Nephron (organoid): ENCODE results near the gene SEH1L.
"Not testable (repeated sequence)": the region's sequence is repeated elsewhere in the genome, so short reads cannot be mapped to it uniquely, and the experiment has no call there.

Source experiments
- H3K27ac Mint-ChIP-seq, 3 experiments: 2 replicates each; pipeline ENCODE4 v1.8.0; 2020; ENCODE audit warnings: mixed read lengths in 3 of 3, mild to moderate bottlenecking in 2 of 3, moderate library complexity in 1 of 3
- H3K27me3 Mint-ChIP-seq: 2 replicates; pipeline ENCODE4 v1.8.0; 2021; ENCODE audit warnings: low read depth, mild to moderate bottlenecking, moderate library complexity, mixed read lengths
- H3K36me3 Mint-ChIP-seq: 2 replicates; pipeline ENCODE4 v1.8.0; 2020; ENCODE audit warnings: low read depth, mixed read lengths
- H3K4me1 Mint-ChIP-seq: 2 replicates; pipeline ENCODE4 v1.8.0; 2020; ENCODE audit warnings: mixed read lengths
- H3K4me3 Mint-ChIP-seq, 3 experiments: 2 replicates each; pipeline ENCODE4 v1.8.0; 2020; ENCODE audit warnings: mild to moderate bottlenecking in 3 of 3, mixed read lengths in 3 of 3, moderate library complexity in 2 of 3
- H3K9me3 Mint-ChIP-seq: 2 replicates; pipeline ENCODE4 v1.8.0; 2020; ENCODE audit warnings: mixed read lengths
- TF ChIP-seq, protein P1 (sequence below), 3 experiments: fragments of 200-600 bp; sonication (generic); IDR thresholded peaks; one replicate each; pipeline ENCODE4 v1.5.0; 2021; ENCODE audit warnings: antibody characterized with exemption in 3 of 3; ENCODE audit not compliant: unreplicated experiment in 3 of 3

The SEH1L gene

DNA sequence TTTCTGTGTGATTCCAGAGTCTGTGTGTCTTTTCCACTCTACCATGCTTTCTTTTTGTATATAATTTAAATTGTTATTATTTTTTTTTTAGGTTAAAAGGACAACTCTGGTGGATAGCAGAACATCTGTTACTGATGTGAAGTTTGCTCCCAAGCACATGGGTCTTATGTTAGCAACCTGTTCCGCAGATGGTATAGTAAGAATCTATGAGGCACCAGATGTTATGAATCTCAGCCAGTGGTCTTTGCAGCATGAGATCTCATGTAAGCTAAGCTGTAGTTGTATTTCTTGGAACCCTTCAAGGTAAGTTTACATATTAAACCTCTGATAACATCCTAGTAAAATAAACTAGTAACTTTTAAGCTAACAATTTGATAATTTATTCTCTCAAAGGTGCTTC, 15.3 kb downstream of the SEH1L start:
- no peak overlapping the region for H3K4me3 Mint-ChIP-seq
- no peaks in the 10 kb centered on the region for H3K27me3 Mint-ChIP-seq
- TF ChIP-seq, protein P1, sequence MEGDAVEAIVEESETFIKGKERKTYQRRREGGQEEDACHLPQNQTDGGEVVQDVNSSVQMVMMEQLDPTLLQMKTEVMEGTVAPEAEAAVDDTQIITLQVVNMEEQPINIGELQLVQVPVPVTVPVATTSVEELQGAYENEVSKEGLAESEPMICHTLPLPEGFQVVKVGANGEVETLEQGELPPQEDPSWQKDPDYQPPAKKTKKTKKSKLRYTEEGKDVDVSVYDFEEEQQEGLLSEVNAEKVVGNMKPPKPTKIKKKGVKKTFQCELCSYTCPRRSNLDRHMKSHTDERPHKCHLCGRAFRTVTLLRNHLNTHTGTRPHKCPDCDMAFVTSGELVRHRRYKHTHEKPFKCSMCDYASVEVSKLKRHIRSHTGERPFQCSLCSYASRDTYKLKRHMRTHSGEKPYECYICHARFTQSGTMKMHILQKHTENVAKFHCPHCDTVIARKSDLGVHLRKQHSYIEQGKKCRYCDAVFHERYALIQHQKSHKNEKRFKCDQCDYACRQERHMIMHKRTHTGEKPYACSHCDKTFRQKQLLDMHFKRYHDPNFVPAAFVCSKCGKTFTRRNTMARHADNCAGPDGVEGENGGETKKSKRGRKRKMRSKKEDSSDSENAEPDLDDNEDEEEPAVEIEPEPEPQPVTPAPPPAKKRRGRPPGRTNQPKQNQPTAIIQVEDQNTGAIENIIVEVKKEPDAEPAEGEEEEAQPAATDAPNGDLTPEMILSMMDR (IDR thresholded peaks at IDR 0.05; ENCODE audit: unreplicated experiment in 3 of 3), result no peak
- no peak overlapping the region for H3K27ac Mint-ChIP-seq
- H3K36me3 Mint-ChIP-seq, result peaks cover 62% of the 10 kb centered on the region
- peaks cover 16% of the 10 kb centered on the region for H3K4me1 Mint-ChIP-seq
- no peaks in the 10 kb centered on the region for H3K9me3 Mint-ChIP-seq

DNA sequence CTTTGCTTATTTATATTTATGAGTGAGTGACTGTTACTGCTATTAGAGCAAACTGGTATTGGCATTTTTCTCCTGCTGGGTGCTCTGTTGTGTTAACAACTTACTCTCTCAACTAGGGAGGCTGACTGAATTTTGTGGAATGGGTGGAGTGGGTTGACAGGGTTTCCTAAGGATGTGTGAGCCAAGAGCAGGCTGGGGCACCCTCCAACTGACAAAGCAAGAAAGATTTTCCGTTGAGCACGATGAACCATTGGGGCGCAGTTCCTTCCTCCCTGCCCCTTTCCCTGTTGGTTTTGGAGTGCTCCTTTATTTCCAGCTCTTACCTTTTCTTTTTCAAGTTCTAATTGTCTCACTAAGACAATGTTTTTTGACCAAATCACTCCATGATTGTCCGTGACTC, 20.3 kb downstream of the SEH1L start:
- H3K4me1 Mint-ChIP-seq, result no peaks in the 10 kb centered on the region
- H3K27me3 Mint-ChIP-seq, result no peaks in the 10 kb centered on the region
- H3K4me3 Mint-ChIP-seq, result no peak overlapping the region
- H3K9me3 Mint-ChIP-seq, result no peaks in the 10 kb centered on the region
- TF ChIP-seq, protein P1 (IDR thresholded peaks at IDR 0.05; ENCODE audit: unreplicated experiment in 3 of 3), result no peak
- H3K27ac Mint-ChIP-seq, result no peak overlapping the region
- H3K36me3 Mint-ChIP-seq, result peaks cover 68% of the 10 kb centered on the region

DNA sequence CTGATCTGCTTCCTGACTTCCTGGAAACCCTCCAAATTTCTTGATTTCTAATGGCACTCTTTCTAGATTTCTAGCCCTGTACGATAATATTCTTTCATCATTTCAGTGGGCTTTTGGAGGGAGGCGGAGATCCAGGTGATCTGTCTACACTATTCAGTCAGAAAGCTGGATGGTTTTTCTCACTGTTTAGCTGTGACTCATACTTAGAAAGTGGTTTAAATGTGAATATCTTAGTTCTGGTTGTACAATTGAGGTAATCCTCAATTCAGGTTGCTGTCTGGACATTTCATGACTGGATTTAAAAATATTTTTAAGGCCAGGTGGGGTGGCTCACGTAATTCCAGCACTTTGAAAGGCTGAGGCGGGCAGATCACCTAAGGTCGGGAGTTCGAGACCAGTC, 20.8 kb downstream of the SEH1L start:
- Mint-ChIP-seq H3K9me3 (no peaks in the 10 kb centered on the region), H3K36me3 (peaks cover 66% of the 10 kb centered on the region), H3K4me3 (no peak overlapping the region), H3K27ac (no peak overlapping the region), H3K27me3 (no peaks in the 10 kb centered on the region), H3K4me1 (no peaks in the 10 kb centered on the region)
- TF ChIP-seq, protein P1 (IDR thresholded peaks at IDR 0.05; ENCODE audit: unreplicated experiment in 3 of 3), result no peak

DNA sequence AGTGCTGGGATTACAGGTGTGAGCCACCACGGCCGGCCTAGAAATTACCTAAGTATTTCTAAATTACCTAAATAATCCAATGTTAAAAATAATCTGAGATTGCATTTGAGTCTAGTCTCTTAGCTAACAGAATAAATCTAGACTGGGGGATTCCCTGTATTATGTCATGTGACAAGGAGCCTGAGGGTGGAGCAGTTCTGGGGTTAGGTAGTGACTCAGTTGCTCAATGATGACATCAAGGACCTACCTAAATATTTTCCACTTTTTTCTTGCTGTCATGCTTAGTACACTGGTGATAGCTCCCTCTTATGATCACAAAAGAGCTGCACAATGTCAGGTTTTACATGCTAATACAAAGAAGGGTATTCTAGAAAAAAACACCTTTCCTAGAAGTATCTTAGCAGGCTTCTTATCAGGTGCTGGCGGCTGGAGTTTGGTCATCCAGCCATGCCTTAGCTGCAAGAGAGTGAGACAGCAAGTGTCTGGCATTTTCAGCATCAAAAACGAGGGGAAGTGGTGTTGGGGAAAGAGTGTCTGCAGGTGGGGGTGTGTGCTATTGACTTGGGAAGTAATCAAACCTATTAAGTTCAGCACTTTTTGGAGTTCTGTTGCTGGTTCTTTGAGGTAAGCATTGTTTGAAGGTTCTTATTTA, 25.9 kb downstream of the SEH1L start:
- H3K4me1 Mint-ChIP-seq, result no peaks in the 10 kb centered on the region
- TF ChIP-seq, protein P1 (IDR thresholded peaks at IDR 0.05; ENCODE audit: unreplicated experiment in 3 of 3), result no peak
- peaks cover 74% of the 10 kb centered on the region for H3K36me3 Mint-ChIP-seq

DNA sequence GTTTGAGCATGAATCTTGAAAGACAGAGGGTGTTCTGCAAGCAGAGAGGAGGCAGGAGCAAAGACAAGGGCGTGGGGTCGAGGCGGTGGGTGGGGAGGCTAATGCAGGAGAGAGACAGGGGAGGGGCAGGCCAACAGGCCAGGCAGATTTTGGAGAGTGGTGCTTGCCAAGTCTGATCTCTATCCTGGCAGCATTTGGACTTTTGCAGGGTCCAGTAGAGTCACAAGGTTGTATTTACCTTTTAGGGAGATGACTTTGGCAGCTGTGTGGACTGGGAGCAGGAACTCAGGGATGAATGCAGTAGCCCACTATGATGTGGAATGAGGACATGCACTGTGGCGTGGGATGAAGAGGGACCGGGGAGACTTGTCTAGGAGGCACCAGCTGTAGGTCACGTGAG, 27.7 kb downstream of the SEH1L start:
- H3K4me3 Mint-ChIP-seq, result no peak overlapping the region
- peaks cover 70% of the 10 kb centered on the region for H3K36me3 Mint-ChIP-seq
- TF ChIP-seq, protein P1 (IDR thresholded peaks at IDR 0.05; ENCODE audit: unreplicated experiment in 3 of 3), result no peak
- H3K4me1 Mint-ChIP-seq, result no peaks in the 10 kb centered on the region
- no peaks in the 10 kb centered on the region for H3K27me3 Mint-ChIP-seq
- H3K9me3 Mint-ChIP-seq, result peaks cover 6% of the 10 kb centered on the region
- H3K27ac Mint-ChIP-seq, result no peak overlapping the region

More for the DNA sequence above, 25.9 kb downstream of the SEH1L start:
- Mint-ChIP-seq H3K9me3 (peaks cover 5% of the 10 kb centered on the region), H3K27ac (no peak overlapping the region), H3K27me3 (no peaks in the 10 kb centered on the region), H3K4me3 (no peak overlapping the region)

DNA sequence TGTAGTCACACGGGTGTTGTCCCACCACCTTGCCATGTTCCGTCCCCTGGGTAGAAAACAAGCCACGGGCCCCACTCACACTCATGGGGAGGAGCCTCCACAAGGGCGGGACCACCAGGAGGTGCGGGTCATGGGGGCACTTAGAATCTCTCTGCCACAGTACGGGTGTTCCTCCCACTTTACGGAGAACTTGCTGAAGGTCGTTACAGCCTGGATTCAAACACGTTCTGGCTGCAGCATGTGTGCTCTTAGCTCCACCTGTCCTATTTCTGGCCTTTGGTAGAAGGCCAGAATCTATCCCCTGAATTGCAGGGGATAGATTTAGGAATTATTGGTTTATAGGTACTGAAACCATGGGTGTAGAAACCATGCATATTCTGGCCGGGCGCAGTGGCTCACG, 28.5 kb downstream of the SEH1L start:
- Mint-ChIP-seq H3K36me3 (peaks cover 67% of the 10 kb centered on the region), H3K27me3 (no peaks in the 10 kb centered on the region), H3K27ac (no peak overlapping the region), H3K4me3 (no peak overlapping the region), H3K9me3 (peaks cover 6% of the 10 kb centered on the region), H3K4me1 (no peaks in the 10 kb centered on the region)
- TF ChIP-seq, protein P1 (IDR thresholded peaks at IDR 0.05; ENCODE audit: unreplicated experiment in 3 of 3), result no peak

DNA sequence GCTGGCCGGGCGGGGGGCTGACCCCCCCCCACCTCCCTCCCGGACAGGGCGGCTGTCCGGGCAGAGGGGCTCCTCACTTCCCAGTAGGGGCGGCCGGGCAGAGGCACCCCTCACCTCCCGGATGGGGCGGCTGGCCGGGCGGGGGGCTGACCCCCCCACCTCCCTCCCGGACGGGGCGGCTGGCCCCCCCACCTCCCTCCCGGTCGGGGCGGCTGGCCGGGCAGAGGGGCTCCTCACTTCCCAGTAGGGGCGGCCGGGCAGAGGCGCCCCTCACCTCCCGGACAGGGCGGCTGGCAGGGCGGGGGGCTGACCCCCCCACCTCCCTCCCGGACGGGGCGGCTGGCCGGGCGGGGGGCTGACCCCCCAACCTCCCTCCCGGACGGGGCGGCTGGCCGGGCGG, 32.3 kb downstream of the SEH1L start:
- H3K4me1 Mint-ChIP-seq, H3K27me3 Mint-ChIP-seq, H3K4me3 Mint-ChIP-seq, H3K9me3 Mint-ChIP-seq, H3K27ac Mint-ChIP-seq: not testable (repeated sequence)
- H3K36me3 Mint-ChIP-seq, result peaks cover 65% of the 10 kb centered on the region
